WTC11 (cell line): ENCODE results near the gene POLE3. TPM values are rescaled to one million over a fixed set of nuclear protein-coding genes. Genes with fewer than 3 reads are reported as not detected.

Experiments used
- ATAC-seq: fragments of 200-7000 bp; cut with Tn5 transposase; 2 replicates; pipeline ENCODE4 v1.10.0; 2021; ENCODE audit warnings: mild to moderate bottlenecking, moderate library complexity
- CTCF ChIA-PET: fragments of 300-600 bp; sonication (Branson Sonifier 250); formaldehyde crosslinking; loops from one replicate; lab custom pipeline; 2021; ENCODE audit warnings: antibody characterized with exemption; lab: Charles Lee
- POLR2A ChIA-PET: fragments of 350-600 bp; sonication (Branson Sonifier 250); formaldehyde crosslinking; loops from one replicate; lab custom pipeline; 2021; ENCODE audit warnings: antibody characterized with exemption; lab: Charles Lee
- DNase-seq: peaks from one replicate; pipeline ENCODE4 v3.0.0; 2021; ENCODE audit warnings: low spot score
- H3K27ac Mint-ChIP-seq: 2 replicates; pipeline ENCODE4 v1.8.0; 2021; ENCODE audit warnings: mixed read lengths
- H3K27me3 Mint-ChIP-seq: 2 replicates; pipeline ENCODE4 v1.8.0; 2021; ENCODE audit warnings: low read depth, mild to moderate bottlenecking, moderate library complexity, mixed read lengths
- H3K36me3 Mint-ChIP-seq: 2 replicates; pipeline ENCODE4 v1.8.0; 2021; ENCODE audit warnings: mixed read lengths
- H3K4me1 Mint-ChIP-seq: 2 replicates; pipeline ENCODE4 v1.8.0; 2022; ENCODE audit warnings: mixed read lengths
- H3K4me3 Mint-ChIP-seq: 2 replicates; pipeline ENCODE4 v1.8.0; 2021; ENCODE audit warnings: mild to moderate bottlenecking, moderate library complexity, mixed read lengths
- H3K9me3 Mint-ChIP-seq: 2 replicates; pipeline ENCODE4 v1.8.0; 2021; ENCODE audit warnings: mixed read lengths
- ELF4 ChIP-seq: sonication (generic); formaldehyde crosslinking; IDR thresholded peaks from 2 replicates; pipeline ENCODE4 v1.8.1; 2022; ENCODE audit warnings: low read depth, mild to moderate bottlenecking, moderate library complexity, missing genetic modification reagents
- ESRRA ChIP-seq: sonication (generic); formaldehyde crosslinking; IDR thresholded peaks from 2 replicates; pipeline ENCODE4 v1.8.1; 2022; ENCODE audit warnings: mild to moderate bottlenecking, missing genetic modification reagents, borderline replicate concordance
- FOXJ3 ChIP-seq: sonication (generic); formaldehyde crosslinking; IDR thresholded peaks from 2 replicates; pipeline ENCODE4 v1.9.0; 2021; ENCODE audit warnings: missing genetic modification reagents, mild to moderate bottlenecking, borderline replicate concordance
- FOXK1 ChIP-seq: sonication (generic); formaldehyde crosslinking; IDR thresholded peaks from 2 replicates; pipeline ENCODE4 v1.8.0; 2022; ENCODE audit warnings: mild to moderate bottlenecking, moderate library complexity, missing genetic modification reagents
- FOXP1 ChIP-seq: sonication (generic); formaldehyde crosslinking; IDR thresholded peaks from 2 replicates; pipeline ENCODE4 v1.8.0; 2022; ENCODE audit warnings: missing genetic modification reagents, mild to moderate bottlenecking, moderate library complexity, borderline replicate concordance
- GTF2I ChIP-seq: fragments of 250-450 bp; sonication (Bioruptor Pico); conservative IDR thresholded peaks from 2 replicates; pipeline ENCODE4 v1.4.0; 2021; ENCODE audit warnings: mild to moderate bottlenecking
- IRF2 ChIP-seq: sonication (generic); formaldehyde crosslinking; IDR thresholded peaks from 2 replicates; pipeline ENCODE4 v1.8.0; 2022; ENCODE audit warnings: low read depth, missing genetic modification reagents, borderline replicate concordance
- JAZF1 ChIP-seq: fragments of 250-450 bp; sonication (Bioruptor Pico); IDR thresholded peaks from 2 replicates; pipeline ENCODE4 v1.9.0; 2021; ENCODE audit warnings: moderate library complexity, mild to moderate bottlenecking, inconsistent platforms
- MXD4 ChIP-seq: fragments of 250-450 bp; sonication (Bioruptor Pico); IDR thresholded peaks from 2 replicates; pipeline ENCODE4 v1.8.0; 2021; ENCODE audit warnings: mild to moderate bottlenecking, moderate library complexity, borderline replicate concordance
- MYBL2 ChIP-seq: sonication (generic); formaldehyde crosslinking; IDR thresholded peaks from 2 replicates; pipeline ENCODE4 v1.8.1; 2023; ENCODE audit warnings: mild to moderate bottlenecking, moderate library complexity, missing genetic modification reagents
- NFATC4 ChIP-seq: fragments of 250-450 bp; sonication (Bioruptor Pico); IDR thresholded peaks from 2 replicates; pipeline ENCODE4 v1.9.0; 2021; ENCODE audit warnings: mild to moderate bottlenecking
- NFE2L1 ChIP-seq: sonication (generic); formaldehyde crosslinking; IDR thresholded peaks from 2 replicates; pipeline ENCODE4 v1.8.1; 2023; ENCODE audit warnings: missing genetic modification reagents
- NR2C2 ChIP-seq: sonication (generic); formaldehyde crosslinking; IDR thresholded peaks from 2 replicates; pipeline ENCODE4 v1.8.0; 2022; ENCODE audit warnings: mild to moderate bottlenecking, missing genetic modification reagents
- ZNF121 ChIP-seq: sonication (generic); formaldehyde crosslinking; IDR thresholded peaks from 2 replicates; pipeline ENCODE4 v1.8.0; 2023; ENCODE audit warnings: missing genetic modification reagents
- ZNF232 ChIP-seq: sonication (generic); formaldehyde crosslinking; IDR thresholded peaks from 2 replicates; pipeline ENCODE4 v1.8.0; 2022; ENCODE audit warnings: mild to moderate bottlenecking, missing genetic modification reagents
- ZNF263 ChIP-seq: sonication (generic); formaldehyde crosslinking; IDR thresholded peaks from 2 replicates; pipeline ENCODE4 v1.8.1; 2022; ENCODE audit warnings: low read depth, mild to moderate bottlenecking, moderate library complexity, missing genetic modification reagents
- total RNA-seq: library from RNA; stranded (reverse); gene quantifications from 3 replicates; pipeline ENCODE4 v1.2.3, GENCODE V29; 2021
- TF ChIP-seq, protein P1 (sequence below): sonication (generic); formaldehyde crosslinking; IDR thresholded peaks from 2 replicates; pipeline ENCODE4 v1.8.1; 2023; ENCODE audit warnings: mild to moderate bottlenecking, moderate library complexity, missing genetic modification reagents
- TF ChIP-seq, protein P2 (sequence below): fragments of 250-450 bp; sonication (Bioruptor Pico); IDR thresholded peaks from 2 replicates; pipeline ENCODE4 v1.8.0; 2021; ENCODE audit warnings: mild to moderate bottlenecking
- TF ChIP-seq, protein P3 (sequence below): sonication (generic); formaldehyde crosslinking; IDR thresholded peaks from 2 replicates; pipeline ENCODE4 v1.8.1; 2022; ENCODE audit warnings: mild to moderate bottlenecking, moderate library complexity, missing genetic modification reagents
- TF ChIP-seq, protein P4 (sequence below): fragments of 250-450 bp; sonication (Bioruptor Pico); IDR thresholded peaks from 2 replicates; pipeline ENCODE4 v1.9.0; 2021; ENCODE audit warnings: mild to moderate bottlenecking
- TF ChIP-seq, protein P5 (sequence below): sonication (generic); formaldehyde crosslinking; IDR thresholded peaks from 2 replicates; pipeline ENCODE4 v1.8.0; 2023; ENCODE audit warnings: missing genetic modification reagents, mild to moderate bottlenecking, borderline replicate concordance
- TF ChIP-seq, protein P6 (sequence below): sonication (generic); formaldehyde crosslinking; IDR thresholded peaks from 2 replicates; pipeline ENCODE4 v1.8.0; 2023; ENCODE audit warnings: missing genetic modification reagents
- TF ChIP-seq, protein P7 (sequence below): sonication (generic); formaldehyde crosslinking; IDR thresholded peaks from 2 replicates; pipeline ENCODE4 v1.8.1; 2023; ENCODE audit warnings: mild to moderate bottlenecking, missing genetic modification reagents
- TF ChIP-seq, protein P8 (sequence below): sonication (generic); formaldehyde crosslinking; IDR thresholded peaks from 2 replicates; pipeline ENCODE4 v1.8.0; 2022; ENCODE audit warnings: mild to moderate bottlenecking, missing genetic modification reagents

POLE3 gene
- total RNA-seq, 1 experiment from 2014 or later: 43.6 TPM

DNA sequence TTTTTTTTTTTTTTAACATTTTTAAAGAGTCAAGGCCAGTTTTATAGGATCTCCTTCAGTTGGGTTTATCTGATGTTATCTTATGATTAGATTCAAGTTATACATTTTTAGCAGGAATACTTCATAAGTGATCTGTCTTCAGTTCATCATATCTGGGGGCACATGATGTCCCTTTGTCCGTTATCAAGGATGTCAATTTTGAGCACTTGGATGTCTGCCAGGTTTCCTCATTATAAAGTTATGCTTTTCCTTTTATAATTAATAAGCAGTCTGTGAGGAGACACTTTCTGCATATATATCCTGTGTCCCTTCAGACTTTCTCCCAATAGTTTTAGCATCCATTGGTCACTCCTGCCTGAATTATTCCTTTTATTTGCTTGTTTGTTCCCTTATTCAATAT, 45.5 kb downstream of the POLE3 start (continued):
- TF ChIP-seq FOXP1 (CRISPR knock-in tag): no peak
- TF ChIP-seq NR2C2 (CRISPR knock-in tag): no peak
- TF ChIP-seq, protein P1, sequence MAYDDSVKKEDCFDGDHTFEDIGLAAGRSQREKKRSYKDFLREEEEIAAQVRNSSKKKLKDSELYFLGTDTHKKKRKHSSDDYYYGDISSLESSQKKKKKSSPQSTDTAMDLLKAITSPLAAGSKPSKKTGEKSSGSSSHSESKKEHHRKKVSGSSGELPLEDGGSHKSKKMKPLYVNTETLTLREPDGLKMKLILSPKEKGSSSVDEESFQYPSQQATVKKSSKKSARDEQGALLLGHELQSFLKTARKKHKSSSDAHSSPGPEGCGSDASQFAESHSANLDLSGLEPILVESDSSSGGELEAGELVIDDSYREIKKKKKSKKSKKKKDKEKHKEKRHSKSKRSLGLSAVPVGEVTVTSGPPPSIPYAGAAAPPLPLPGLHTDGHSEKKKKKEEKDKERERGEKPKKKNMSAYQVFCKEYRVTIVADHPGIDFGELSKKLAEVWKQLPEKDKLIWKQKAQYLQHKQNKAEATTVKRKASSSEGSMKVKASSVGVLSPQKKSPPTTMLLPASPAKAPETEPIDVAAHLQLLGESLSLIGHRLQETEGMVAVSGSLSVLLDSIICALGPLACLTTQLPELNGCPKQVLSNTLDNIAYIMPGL (CRISPR knock-in tag): no peak
- TF ChIP-seq JAZF1 (CRISPR knock-in tag): no peak
- no peak for TF ChIP-seq ZNF263
- TF ChIP-seq NFATC4 (CRISPR knock-in tag): no peak
- TF ChIP-seq, all 79 proteins: peak for 0

DNA sequence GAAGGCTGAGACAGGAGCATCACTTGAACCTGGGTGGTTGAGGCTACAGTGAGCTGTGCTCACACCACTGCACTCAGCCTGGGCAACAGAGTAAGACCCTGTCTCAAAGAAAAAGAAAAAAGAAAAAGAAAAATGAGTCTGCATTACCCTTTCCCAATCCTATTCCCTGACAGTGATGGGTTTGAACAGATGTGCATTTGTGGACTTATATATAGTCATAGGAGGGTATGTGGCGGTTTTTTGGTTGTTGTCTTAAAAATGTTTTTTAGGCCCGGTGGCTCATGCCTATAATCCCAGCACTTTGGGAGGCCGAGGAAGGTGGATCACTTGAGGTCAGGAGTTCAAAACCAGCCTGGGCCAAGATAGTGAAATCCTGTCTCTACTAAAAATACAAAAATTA, 47.1 kb downstream of the POLE3 start:
- no peak overlapping the region for H3K4me3 Mint-ChIP-seq
- TF ChIP-seq MXD4 (CRISPR knock-in tag) (no peak), ELF4 (no peak), NFE2L1 (CRISPR knock-in tag) (no peak), FOXJ3 (CRISPR knock-in tag) (no peak), ZNF121 (CRISPR knock-in tag) (no peak), ESRRA (no peak), NR2C2 (CRISPR knock-in tag) (no peak), ZNF232 (CRISPR knock-in tag) (no peak), MYBL2 (CRISPR knock-in tag) (no peak), FOXK1 (CRISPR knock-in tag) (no peak), GTF2I (CRISPR knock-in tag) (no peak), IRF2 (CRISPR knock-in tag) (no peak)
- TF ChIP-seq, protein P2, sequence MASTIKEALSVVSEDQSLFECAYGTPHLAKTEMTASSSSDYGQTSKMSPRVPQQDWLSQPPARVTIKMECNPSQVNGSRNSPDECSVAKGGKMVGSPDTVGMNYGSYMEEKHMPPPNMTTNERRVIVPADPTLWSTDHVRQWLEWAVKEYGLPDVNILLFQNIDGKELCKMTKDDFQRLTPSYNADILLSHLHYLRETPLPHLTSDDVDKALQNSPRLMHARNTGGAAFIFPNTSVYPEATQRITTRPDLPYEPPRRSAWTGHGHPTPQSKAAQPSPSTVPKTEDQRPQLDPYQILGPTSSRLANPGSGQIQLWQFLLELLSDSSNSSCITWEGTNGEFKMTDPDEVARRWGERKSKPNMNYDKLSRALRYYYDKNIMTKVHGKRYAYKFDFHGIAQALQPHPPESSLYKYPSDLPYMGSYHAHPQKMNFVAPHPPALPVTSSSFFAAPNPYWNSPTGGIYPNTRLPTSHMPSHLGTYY: no peak
- TF ChIP-seq, protein P3, sequence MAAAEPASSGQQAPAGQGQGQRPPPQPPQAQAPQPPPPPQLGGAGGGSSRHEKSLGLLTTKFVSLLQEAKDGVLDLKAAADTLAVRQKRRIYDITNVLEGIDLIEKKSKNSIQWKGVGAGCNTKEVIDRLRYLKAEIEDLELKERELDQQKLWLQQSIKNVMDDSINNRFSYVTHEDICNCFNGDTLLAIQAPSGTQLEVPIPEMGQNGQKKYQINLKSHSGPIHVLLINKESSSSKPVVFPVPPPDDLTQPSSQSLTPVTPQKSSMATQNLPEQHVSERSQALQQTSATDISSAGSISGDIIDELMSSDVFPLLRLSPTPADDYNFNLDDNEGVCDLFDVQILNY (CRISPR knock-in tag): no peak
- TF ChIP-seq, protein P4, sequence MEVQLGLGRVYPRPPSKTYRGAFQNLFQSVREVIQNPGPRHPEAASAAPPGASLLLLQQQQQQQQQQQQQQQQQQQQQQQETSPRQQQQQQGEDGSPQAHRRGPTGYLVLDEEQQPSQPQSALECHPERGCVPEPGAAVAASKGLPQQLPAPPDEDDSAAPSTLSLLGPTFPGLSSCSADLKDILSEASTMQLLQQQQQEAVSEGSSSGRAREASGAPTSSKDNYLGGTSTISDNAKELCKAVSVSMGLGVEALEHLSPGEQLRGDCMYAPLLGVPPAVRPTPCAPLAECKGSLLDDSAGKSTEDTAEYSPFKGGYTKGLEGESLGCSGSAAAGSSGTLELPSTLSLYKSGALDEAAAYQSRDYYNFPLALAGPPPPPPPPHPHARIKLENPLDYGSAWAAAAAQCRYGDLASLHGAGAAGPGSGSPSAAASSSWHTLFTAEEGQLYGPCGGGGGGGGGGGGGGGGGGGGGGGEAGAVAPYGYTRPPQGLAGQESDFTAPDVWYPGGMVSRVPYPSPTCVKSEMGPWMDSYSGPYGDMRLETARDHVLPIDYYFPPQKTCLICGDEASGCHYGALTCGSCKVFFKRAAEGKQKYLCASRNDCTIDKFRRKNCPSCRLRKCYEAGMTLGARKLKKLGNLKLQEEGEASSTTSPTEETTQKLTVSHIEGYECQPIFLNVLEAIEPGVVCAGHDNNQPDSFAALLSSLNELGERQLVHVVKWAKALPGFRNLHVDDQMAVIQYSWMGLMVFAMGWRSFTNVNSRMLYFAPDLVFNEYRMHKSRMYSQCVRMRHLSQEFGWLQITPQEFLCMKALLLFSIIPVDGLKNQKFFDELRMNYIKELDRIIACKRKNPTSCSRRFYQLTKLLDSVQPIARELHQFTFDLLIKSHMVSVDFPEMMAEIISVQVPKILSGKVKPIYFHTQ (CRISPR knock-in tag): no peak
- TF ChIP-seq, protein P5, sequence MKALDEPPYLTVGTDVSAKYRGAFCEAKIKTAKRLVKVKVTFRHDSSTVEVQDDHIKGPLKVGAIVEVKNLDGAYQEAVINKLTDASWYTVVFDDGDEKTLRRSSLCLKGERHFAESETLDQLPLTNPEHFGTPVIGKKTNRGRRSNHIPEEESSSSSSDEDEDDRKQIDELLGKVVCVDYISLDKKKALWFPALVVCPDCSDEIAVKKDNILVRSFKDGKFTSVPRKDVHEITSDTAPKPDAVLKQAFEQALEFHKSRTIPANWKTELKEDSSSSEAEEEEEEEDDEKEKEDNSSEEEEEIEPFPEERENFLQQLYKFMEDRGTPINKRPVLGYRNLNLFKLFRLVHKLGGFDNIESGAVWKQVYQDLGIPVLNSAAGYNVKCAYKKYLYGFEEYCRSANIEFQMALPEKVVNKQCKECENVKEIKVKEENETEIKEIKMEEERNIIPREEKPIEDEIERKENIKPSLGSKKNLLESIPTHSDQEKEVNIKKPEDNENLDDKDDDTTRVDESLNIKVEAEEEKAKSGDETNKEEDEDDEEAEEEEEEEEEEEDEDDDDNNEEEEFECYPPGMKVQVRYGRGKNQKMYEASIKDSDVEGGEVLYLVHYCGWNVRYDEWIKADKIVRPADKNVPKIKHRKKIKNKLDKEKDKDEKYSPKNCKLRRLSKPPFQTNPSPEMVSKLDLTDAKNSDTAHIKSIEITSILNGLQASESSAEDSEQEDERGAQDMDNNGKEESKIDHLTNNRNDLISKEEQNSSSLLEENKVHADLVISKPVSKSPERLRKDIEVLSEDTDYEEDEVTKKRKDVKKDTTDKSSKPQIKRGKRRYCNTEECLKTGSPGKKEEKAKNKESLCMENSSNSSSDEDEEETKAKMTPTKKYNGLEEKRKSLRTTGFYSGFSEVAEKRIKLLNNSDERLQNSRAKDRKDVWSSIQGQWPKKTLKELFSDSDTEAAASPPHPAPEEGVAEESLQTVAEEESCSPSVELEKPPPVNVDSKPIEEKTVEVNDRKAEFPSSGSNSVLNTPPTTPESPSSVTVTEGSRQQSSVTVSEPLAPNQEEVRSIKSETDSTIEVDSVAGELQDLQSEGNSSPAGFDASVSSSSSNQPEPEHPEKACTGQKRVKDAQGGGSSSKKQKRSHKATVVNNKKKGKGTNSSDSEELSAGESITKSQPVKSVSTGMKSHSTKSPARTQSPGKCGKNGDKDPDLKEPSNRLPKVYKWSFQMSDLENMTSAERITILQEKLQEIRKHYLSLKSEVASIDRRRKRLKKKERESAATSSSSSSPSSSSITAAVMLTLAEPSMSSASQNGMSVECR: no peak
- TF ChIP-seq, protein P6, sequence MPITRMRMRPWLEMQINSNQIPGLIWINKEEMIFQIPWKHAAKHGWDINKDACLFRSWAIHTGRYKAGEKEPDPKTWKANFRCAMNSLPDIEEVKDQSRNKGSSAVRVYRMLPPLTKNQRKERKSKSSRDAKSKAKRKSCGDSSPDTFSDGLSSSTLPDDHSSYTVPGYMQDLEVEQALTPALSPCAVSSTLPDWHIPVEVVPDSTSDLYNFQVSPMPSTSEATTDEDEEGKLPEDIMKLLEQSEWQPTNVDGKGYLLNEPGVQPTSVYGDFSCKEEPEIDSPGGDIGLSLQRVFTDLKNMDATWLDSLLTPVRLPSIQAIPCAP (CRISPR knock-in tag): no peak
- TF ChIP-seq, protein P7, sequence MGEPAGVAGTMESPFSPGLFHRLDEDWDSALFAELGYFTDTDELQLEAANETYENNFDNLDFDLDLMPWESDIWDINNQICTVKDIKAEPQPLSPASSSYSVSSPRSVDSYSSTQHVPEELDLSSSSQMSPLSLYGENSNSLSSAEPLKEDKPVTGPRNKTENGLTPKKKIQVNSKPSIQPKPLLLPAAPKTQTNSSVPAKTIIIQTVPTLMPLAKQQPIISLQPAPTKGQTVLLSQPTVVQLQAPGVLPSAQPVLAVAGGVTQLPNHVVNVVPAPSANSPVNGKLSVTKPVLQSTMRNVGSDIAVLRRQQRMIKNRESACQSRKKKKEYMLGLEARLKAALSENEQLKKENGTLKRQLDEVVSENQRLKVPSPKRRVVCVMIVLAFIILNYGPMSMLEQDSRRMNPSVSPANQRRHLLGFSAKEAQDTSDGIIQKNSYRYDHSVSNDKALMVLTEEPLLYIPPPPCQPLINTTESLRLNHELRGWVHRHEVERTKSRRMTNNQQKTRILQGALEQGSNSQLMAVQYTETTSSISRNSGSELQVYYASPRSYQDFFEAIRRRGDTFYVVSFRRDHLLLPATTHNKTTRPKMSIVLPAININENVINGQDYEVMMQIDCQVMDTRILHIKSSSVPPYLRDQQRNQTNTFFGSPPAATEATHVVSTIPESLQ (CRISPR knock-in tag): no peak
- TF ChIP-seq, protein P8, sequence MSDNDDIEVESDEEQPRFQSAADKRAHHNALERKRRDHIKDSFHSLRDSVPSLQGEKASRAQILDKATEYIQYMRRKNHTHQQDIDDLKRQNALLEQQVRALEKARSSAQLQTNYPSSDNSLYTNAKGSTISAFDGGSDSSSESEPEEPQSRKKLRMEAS (CRISPR knock-in tag): no peak
- TF ChIP-seq, all 79 proteins: peak for 0
- H3K27ac Mint-ChIP-seq: no peak overlapping the region
- H3K36me3 Mint-ChIP-seq: no peaks in the 10 kb centered on the region
- ChIA-PET CTCF (interaction anchor here (1.1 to 2.0 kb wide), 2 partner anchors 7 to 14 kb away, joined by 3 to 5 read pairs; partner anchors contain the start of gene BSPRY), POLR2A (no interaction called here)
- H3K4me1 Mint-ChIP-seq: peaks cover 12% of the 10 kb centered on the region
- H3K27me3 Mint-ChIP-seq: no peaks in the 10 kb centered on the region
- DNase-seq (no peak), ATAC-seq (no peak)
- no peaks in the 10 kb centered on the region for H3K9me3 Mint-ChIP-seq
